Endothelial cell (in vitro differentiated cells): ENCODE data around the gene PCDHGA5. TPM values are rescaled to one million over a fixed set of nuclear protein-coding genes. Genes with fewer than 3 reads are reported as not detected.
A peak's percentile ranks its signal among the peaks of the same experiment; 100 is the strongest.
"Not testable (repeated sequence)": the region's sequence is repeated elsewhere in the genome, so short reads cannot be mapped to it uniquely, and the experiment has no call there.

ENCODE experiments used
- DNase-seq: peaks from one replicate; pipeline ENCODE4 v3.0.0; 2021; ENCODE audit warnings: low spot score
- H3K27ac Mint-ChIP-seq: one replicate; pipeline ENCODE4 v1.8.0; 2021; ENCODE audit warnings: mixed read lengths, inconsistent platforms; ENCODE audit not compliant: unreplicated experiment
- H3K27me3 Mint-ChIP-seq: one replicate; pipeline ENCODE4 v1.8.0; 2021; ENCODE audit warnings: mild to moderate bottlenecking, moderate library complexity, mixed read lengths, inconsistent platforms; ENCODE audit not compliant: unreplicated experiment
- H3K36me3 Mint-ChIP-seq: one replicate; pipeline ENCODE4 v1.8.0; 2021; ENCODE audit warnings: mild to moderate bottlenecking, low read depth, mixed read lengths, inconsistent platforms; ENCODE audit not compliant: unreplicated experiment
- H3K4me1 Mint-ChIP-seq: one replicate; pipeline ENCODE4 v1.8.0; 2021; ENCODE audit warnings: mild to moderate bottlenecking, mixed read lengths, inconsistent platforms; ENCODE audit not compliant: unreplicated experiment
- H3K4me3 Mint-ChIP-seq: one replicate; pipeline ENCODE4 v1.8.0; 2021; ENCODE audit warnings: mild to moderate bottlenecking, mixed read lengths, inconsistent platforms; ENCODE audit not compliant: unreplicated experiment
- H3K9me3 Mint-ChIP-seq: one replicate; pipeline ENCODE4 v1.8.0; 2021; ENCODE audit warnings: mixed read lengths, inconsistent platforms; ENCODE audit not compliant: unreplicated experiment
- CTCF ChIP-seq: fragments of 200-600 bp; sonication (generic); IDR thresholded peaks from one replicate; pipeline ENCODE4 v1.5.0; 2021; ENCODE audit warnings: antibody characterized with exemption; ENCODE audit not compliant: unreplicated experiment
- total RNA-seq: library from RNA; stranded (reverse); fragmentation: NEBNext Ultra II Directional; extraction: Animal tissue kit (Norgen Biotek cat#: 25700); gene quantifications from one replicate; pipeline ENCODE4 v1.2.1, GENCODE V29; 2021; ENCODE audit not compliant: unreplicated experiment

Gene PCDHGA5
- total RNA-seq, 1 donor from 2014 or later, result 2.4 TPM

GRCh38 chr5:141409598-141410306, 45.8 kb downstream of the PCDHGA5 start:
- Mint-ChIP-seq H3K4me3 (peak overlapping the region; percentile 97), H3K27ac (no peak overlapping the region), H3K9me3 (peaks cover 15% of the 10 kb centered on the region), H3K4me1 (peaks cover 38% of the 10 kb centered on the region), H3K27me3 (peaks cover 8% of the 10 kb centered on the region), H3K36me3 (peaks cover 48% of the 10 kb centered on the region)
- no peak for TF ChIP-seq CTCF
- DNase-seq, result no peak

- DNase-seq, result no peak
- Mint-ChIP-seq H3K4me1 (peaks cover 43% of the 10 kb centered on the region), H3K27ac (peak overlapping the region; percentile 30), H3K27me3 (peaks cover 10% of the 10 kb centered on the region), H3K9me3 (peaks cover 23% of the 10 kb centered on the region), H3K4me3 (peak overlapping the region; percentile 72), H3K36me3 (peaks cover 53% of the 10 kb centered on the region)
- TF ChIP-seq CTCF, result no peak
Measured at GRCh38 chr5:141411575-141411974, 47.6 kb downstream of the PCDHGA5 start.

GRCh38 chr5:141412854-141413539, 49.0 kb downstream of the PCDHGA5 start, which contains the start of gene PCDHGA10:
PCDHGA10 (plus strand) TSS chr5:141412987; CDS start chr5:141413176, 189 bp downstream.
- peaks cover 13% of the 10 kb centered on the region for H3K27me3 Mint-ChIP-seq
- peaks cover 26% of the 10 kb centered on the region for H3K9me3 Mint-ChIP-seq
- H3K4me1 Mint-ChIP-seq, result peaks cover 44% of the 10 kb centered on the region
- H3K27ac Mint-ChIP-seq, result peak within 1 kb of the TSS; percentile 84
- peak within 1 kb of the TSS; percentile 96 for H3K4me3 Mint-ChIP-seq
- peaks cover 53% of the 10 kb centered on the region for H3K36me3 Mint-ChIP-seq
- DNase-seq, result peak; percentile 70
- TF ChIP-seq CTCF, result peak; percentile 81

- TF ChIP-seq CTCF, result no peak
- Mint-ChIP-seq H3K36me3 (peaks cover 56% of the 10 kb centered on the region), H3K4me3 (peak overlapping the region; percentile 96), H3K27me3 (peaks cover 19% of the 10 kb centered on the region), H3K9me3 (peaks cover 32% of the 10 kb centered on the region), H3K4me1 (peaks cover 49% of the 10 kb centered on the region), H3K27ac (peak overlapping the region; percentile 84)
- DNase-seq, result no peak
Measured at GRCh38 chr5:141413540-141414069, 49.6 kb downstream of the PCDHGA5 start.

GRCh38 chr5:141414548-141415274, 50.7 kb downstream of the PCDHGA5 start:
- H3K27ac Mint-ChIP-seq, DNase-seq: not testable (repeated sequence)
- Mint-ChIP-seq H3K4me1 (peaks cover 46% of the 10 kb centered on the region), H3K9me3 (peaks cover 36% of the 10 kb centered on the region), H3K27me3 (peaks cover 23% of the 10 kb centered on the region), H3K36me3 (peaks cover 57% of the 10 kb centered on the region), H3K4me3 (peak overlapping the region; percentile 68)

GRCh38 chr5:141415275-141415618, 51.3 kb downstream of the PCDHGA5 start:
- H3K4me1 Mint-ChIP-seq, result peaks cover 47% of the 10 kb centered on the region

More at GRCh38 chr5:141415275-141415618, 51.3 kb downstream of the PCDHGA5 start:
- H3K27ac Mint-ChIP-seq, H3K4me3 Mint-ChIP-seq, DNase-seq: not testable (repeated sequence)
- H3K36me3 Mint-ChIP-seq, result peaks cover 60% of the 10 kb centered on the region
- peaks cover 23% of the 10 kb centered on the region for H3K27me3 Mint-ChIP-seq
- peaks cover 38% of the 10 kb centered on the region for H3K9me3 Mint-ChIP-seq
